HEK293T (cell line): Measurements from ENCODE around the gene LRP5.

ENCODE experiments used
- BHLHE40 ChIP-seq: fragments of 450-650 bp; IDR thresholded peaks from 2 replicates; pipeline ENCODE4 v1.6.1; 2016; ENCODE audit warnings: mild to moderate bottlenecking, moderate library complexity, borderline replicate concordance
- FOXK2 ChIP-seq: fragments of 450-650 bp; IDR thresholded peaks from 2 replicates; pipeline ENCODE4 v1.6.1; 2016; ENCODE audit warnings: mild to moderate bottlenecking

GRCh38 chr11:68297494-68297811 lies 14.9 kb upstream of the LRP5 start:
- TF ChIP-seq BHLHE40 (no peak), FOXK2 (no peak)
